ENCODE measurements around the gene APLF.

APLF gene

DNA sequence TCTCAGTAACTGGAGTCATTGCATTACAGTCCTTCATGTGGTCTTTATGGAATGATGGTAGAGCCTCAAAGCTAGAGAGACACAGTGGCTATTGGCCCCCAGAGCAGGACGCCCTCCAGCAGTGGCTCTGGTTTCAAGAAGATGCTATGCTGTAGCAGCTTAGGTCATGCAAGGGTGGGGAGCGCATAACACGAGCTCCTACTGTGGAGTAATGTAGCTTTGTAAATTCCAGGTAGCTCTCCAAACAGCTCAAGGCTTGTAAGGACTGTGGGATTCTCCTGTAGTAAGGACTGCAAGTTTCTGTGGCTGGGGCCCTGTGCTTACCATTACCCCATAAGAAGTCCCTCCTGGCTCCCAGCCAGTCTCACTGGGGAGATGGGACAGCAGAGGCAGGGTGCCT is 15.6 kb downstream of the APLF start:
- no peak for TF ChIP-seq TAF1 (IDR thresholded peaks at IDR 0.05; ENCODE audit: borderline replicate concordance, insufficient read depth, low read length)
- no peak for TF ChIP-seq POLR2AphosphoS5 (IDR thresholded peaks at IDR 0.05; ENCODE audit: low read depth, low read length)
- TF ChIP-seq, protein P1, sequence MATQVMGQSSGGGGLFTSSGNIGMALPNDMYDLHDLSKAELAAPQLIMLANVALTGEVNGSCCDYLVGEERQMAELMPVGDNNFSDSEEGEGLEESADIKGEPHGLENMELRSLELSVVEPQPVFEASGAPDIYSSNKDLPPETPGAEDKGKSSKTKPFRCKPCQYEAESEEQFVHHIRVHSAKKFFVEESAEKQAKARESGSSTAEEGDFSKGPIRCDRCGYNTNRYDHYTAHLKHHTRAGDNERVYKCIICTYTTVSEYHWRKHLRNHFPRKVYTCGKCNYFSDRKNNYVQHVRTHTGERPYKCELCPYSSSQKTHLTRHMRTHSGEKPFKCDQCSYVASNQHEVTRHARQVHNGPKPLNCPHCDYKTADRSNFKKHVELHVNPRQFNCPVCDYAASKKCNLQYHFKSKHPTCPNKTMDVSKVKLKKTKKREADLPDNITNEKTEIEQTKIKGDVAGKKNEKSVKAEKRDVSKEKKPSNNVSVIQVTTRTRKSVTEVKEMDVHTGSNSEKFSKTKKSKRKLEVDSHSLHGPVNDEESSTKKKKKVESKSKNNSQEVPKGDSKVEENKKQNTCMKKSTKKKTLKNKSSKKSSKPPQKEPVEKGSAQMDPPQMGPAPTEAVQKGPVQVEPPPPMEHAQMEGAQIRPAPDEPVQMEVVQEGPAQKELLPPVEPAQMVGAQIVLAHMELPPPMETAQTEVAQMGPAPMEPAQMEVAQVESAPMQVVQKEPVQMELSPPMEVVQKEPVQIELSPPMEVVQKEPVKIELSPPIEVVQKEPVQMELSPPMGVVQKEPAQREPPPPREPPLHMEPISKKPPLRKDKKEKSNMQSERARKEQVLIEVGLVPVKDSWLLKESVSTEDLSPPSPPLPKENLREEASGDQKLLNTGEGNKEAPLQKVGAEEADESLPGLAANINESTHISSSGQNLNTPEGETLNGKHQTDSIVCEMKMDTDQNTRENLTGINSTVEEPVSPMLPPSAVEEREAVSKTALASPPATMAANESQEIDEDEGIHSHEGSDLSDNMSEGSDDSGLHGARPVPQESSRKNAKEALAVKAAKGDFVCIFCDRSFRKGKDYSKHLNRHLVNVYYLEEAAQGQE (IDR thresholded peaks at IDR 0.05; ENCODE audit: insufficient read depth in 1 of 2, low read depth in 2 of 2, low read length in 2 of 2): no peak
- no peak for TF ChIP-seq FOXP2 (optimal IDR thresholded peaks at IDR 0.05; ENCODE audit: borderline replicate concordance, extremely low read depth, extremely low read length, insufficient read depth)
- TF ChIP-seq SIN3A (IDR thresholded peaks at IDR 0.05; ENCODE audit: borderline replicate concordance, insufficient read depth, low read length): no peak

DNA sequence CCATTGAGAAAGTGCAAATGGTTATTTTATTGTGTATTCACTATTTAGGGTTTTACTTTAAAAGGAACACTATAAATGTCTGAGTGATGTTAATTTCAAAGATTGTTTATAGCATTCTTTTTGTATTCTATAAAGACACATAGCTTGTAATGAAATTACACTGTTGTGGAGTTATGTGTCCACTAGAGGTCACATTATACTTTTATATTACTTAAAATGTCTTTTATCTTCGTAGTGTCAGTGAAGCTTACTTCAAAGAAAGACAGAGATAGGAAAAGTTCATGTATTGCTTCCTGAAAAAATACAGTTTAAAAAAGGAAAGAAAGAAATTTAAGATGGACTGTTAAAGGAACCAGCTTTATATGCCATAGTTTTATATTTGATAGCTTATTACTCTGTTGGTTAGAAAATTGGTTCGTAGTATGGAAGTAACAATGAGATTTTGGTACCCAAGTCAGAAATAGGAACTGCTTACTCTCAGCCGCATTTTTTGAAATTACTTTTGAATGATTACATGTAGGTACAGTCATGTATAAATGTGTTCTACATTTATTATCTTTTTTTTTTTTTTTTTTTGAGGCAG is 20.5 kb downstream of the APLF start:
- TF ChIP-seq POLR2AphosphoS5 (IDR thresholded peaks at IDR 0.05; ENCODE audit: low read depth, low read length) (no peak), SIN3A (IDR thresholded peaks at IDR 0.05; ENCODE audit: borderline replicate concordance, insufficient read depth, low read length) (no peak), FOXP2 (optimal IDR thresholded peaks at IDR 0.05; ENCODE audit: borderline replicate concordance, extremely low read depth, extremely low read length, insufficient read depth) (no peak), TAF1 (IDR thresholded peaks at IDR 0.05; ENCODE audit: borderline replicate concordance, insufficient read depth, low read length) (no peak)
- TF ChIP-seq, protein P1 (IDR thresholded peaks at IDR 0.05; ENCODE audit: insufficient read depth in 1 of 2, low read depth in 2 of 2, low read length in 2 of 2): no peak

DNA sequence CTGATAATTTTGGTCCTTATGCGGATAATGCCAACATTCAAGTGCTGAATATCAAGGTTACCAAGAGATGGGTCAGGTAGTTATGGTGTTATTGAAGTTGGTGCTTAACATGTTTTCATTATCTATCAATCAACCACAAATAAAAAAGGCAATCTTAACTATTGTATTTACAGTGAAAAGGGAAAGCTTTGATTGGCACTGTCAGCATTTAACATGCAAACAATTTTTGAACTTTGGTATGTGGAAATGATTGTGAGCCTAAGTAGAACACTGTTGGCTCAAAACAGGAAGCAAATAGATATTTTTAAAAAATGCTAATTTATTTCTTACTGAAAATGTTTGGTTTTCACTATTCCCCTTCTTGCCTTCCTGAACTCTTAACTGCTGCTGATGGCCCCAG is 21.9 kb downstream of the APLF start:
- no peak for TF ChIP-seq SIN3A (IDR thresholded peaks at IDR 0.05; ENCODE audit: borderline replicate concordance, insufficient read depth, low read length)
- no peak for TF ChIP-seq POLR2AphosphoS5 (IDR thresholded peaks at IDR 0.05; ENCODE audit: low read depth, low read length)

DNA sequence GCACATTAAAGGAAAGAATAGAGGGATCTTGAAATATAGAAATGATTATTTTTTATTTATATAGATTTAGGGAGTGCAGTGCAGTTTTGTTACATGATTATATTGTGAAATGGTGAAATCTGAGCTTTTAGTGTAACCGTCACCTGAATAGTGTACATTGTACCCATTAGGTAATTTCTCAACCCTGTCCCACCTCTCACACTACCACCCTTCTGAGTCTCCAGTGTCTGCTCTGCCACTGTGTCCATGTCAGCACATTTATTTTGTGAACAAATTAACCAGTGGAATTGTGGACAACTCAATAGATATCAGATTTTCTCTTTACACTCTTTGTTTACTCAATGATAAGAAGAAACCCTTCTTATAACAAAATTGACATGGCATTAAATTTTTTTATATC is 24.2 kb downstream of the APLF start:
- TF ChIP-seq, protein P1 (IDR thresholded peaks at IDR 0.05; ENCODE audit: insufficient read depth in 1 of 2, low read depth in 2 of 2, low read length in 2 of 2): no peak
- TF ChIP-seq TAF1 (IDR thresholded peaks at IDR 0.05; ENCODE audit: borderline replicate concordance, insufficient read depth, low read length) (no peak), FOXP2 (optimal IDR thresholded peaks at IDR 0.05; ENCODE audit: borderline replicate concordance, extremely low read depth, extremely low read length, insufficient read depth) (no peak), POLR2AphosphoS5 (IDR thresholded peaks at IDR 0.05; ENCODE audit: low read depth, low read length) (no peak), SIN3A (IDR thresholded peaks at IDR 0.05; ENCODE audit: borderline replicate concordance, insufficient read depth, low read length) (no peak)

DNA sequence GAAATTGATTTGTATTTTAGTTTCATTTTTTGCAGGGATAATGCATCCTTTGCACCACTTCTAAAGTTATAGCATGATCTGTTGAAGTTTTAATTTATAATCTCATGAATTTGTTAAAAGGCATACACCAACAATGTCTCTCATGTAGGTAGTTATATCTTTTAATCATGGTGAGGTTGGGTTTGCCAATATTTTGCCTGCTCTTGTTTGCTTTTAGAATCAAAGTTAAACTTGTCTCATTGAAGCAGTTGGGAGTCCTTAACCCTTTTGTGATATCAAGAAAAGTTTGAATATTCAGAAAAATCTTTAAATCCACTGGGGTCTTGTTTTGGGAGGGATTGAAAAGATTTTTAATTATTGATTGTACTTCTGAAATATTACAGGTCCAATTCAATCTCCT is 31.7 kb downstream of the APLF start:
- TF ChIP-seq SIN3A (IDR thresholded peaks at IDR 0.05; ENCODE audit: borderline replicate concordance, insufficient read depth, low read length) (no peak), TAF1 (IDR thresholded peaks at IDR 0.05; ENCODE audit: borderline replicate concordance, insufficient read depth, low read length) (no peak), POLR2AphosphoS5 (IDR thresholded peaks at IDR 0.05; ENCODE audit: low read depth, low read length) (no peak), FOXP2 (optimal IDR thresholded peaks at IDR 0.05; ENCODE audit: borderline replicate concordance, extremely low read depth, extremely low read length, insufficient read depth) (no peak)
- TF ChIP-seq, protein P1 (IDR thresholded peaks at IDR 0.05; ENCODE audit: insufficient read depth in 1 of 2, low read depth in 2 of 2, low read length in 2 of 2): no peak

Measured in PFSK-1 (cell line).